Stimulated activated naive CD8-positive, alpha-beta T cell treated with anti-CD3 and anti-CD28 coated beads, Interleukin-15, Interleukin-2, amounts not matched to agents 100 ng/mL and 50 ng/mL, for 24 hours (primary cell): Measurements from ENCODE around the gene SGCG.
"Not testable (repeated sequence)": the region's sequence is repeated elsewhere in the genome, so short reads cannot be mapped to it uniquely, and the experiment has no call there.

Experiments
- H3K27ac Mint-ChIP-seq: one replicate; pipeline ENCODE4 v1.8.0; 2021; ENCODE audit warnings: mild to moderate bottlenecking, mixed read lengths
- H3K27me3 Mint-ChIP-seq: one replicate; pipeline ENCODE4 v1.8.0; 2021; ENCODE audit warnings: mixed read lengths
- H3K36me3 Mint-ChIP-seq: one replicate; pipeline ENCODE4 v1.8.0; 2021; ENCODE audit warnings: low read depth, mixed read lengths
- H3K4me1 Mint-ChIP-seq: one replicate; pipeline ENCODE4 v1.8.0; 2021; ENCODE audit warnings: low read depth, mixed read lengths
- H3K4me3 Mint-ChIP-seq: one replicate; pipeline ENCODE4 v1.8.0; 2021; ENCODE audit warnings: mild to moderate bottlenecking, mixed read lengths
- H3K9me3 Mint-ChIP-seq: one replicate; pipeline ENCODE4 v1.8.0; 2021; ENCODE audit warnings: mixed read lengths

SGCG gene

GRCh38 chr13:23273498-23273897, 92.7 kb downstream of the SGCG start:
- peaks cover 10% of the 10 kb centered on the region for H3K4me1 Mint-ChIP-seq
- no peak overlapping the region for H3K4me3 Mint-ChIP-seq
- no peak overlapping the region for H3K27ac Mint-ChIP-seq
- H3K9me3 Mint-ChIP-seq: no peaks in the 10 kb centered on the region
- no peaks in the 10 kb centered on the region for H3K36me3 Mint-ChIP-seq
- H3K27me3 Mint-ChIP-seq: peaks cover 4% of the 10 kb centered on the region

GRCh38 chr13:23279321-23279720, 98.5 kb downstream of the SGCG start:
- Mint-ChIP-seq H3K36me3 (no peaks in the 10 kb centered on the region), H3K4me3 (no peak overlapping the region), H3K27me3 (peaks cover 12% of the 10 kb centered on the region), H3K27ac (no peak overlapping the region), H3K9me3 (no peaks in the 10 kb centered on the region), H3K4me1 (no peaks in the 10 kb centered on the region)

GRCh38 chr13:23288564-23288963, 107.8 kb downstream of the SGCG start:
- Mint-ChIP-seq H3K4me1 (no peaks in the 10 kb centered on the region), H3K9me3 (no peaks in the 10 kb centered on the region), H3K27ac (no peak overlapping the region), H3K4me3 (no peak overlapping the region), H3K36me3 (no peaks in the 10 kb centered on the region), H3K27me3 (peaks cover 14% of the 10 kb centered on the region)

- peaks cover 13% of the 10 kb centered on the region for H3K27me3 Mint-ChIP-seq
- H3K4me1 Mint-ChIP-seq: no peaks in the 10 kb centered on the region
- H3K36me3 Mint-ChIP-seq: no peaks in the 10 kb centered on the region
- H3K4me3 Mint-ChIP-seq: no peak overlapping the region
- H3K9me3 Mint-ChIP-seq: no peaks in the 10 kb centered on the region
- H3K27ac Mint-ChIP-seq: no peak overlapping the region
Measured at GRCh38 chr13:23288995-23289394, 108.2 kb downstream of the SGCG start.

- H3K27ac Mint-ChIP-seq: no peak overlapping the region
- H3K27me3 Mint-ChIP-seq: peaks cover 9% of the 10 kb centered on the region
- H3K4me1 Mint-ChIP-seq: no peaks in the 10 kb centered on the region
- no peaks in the 10 kb centered on the region for H3K36me3 Mint-ChIP-seq
- H3K4me3 Mint-ChIP-seq: no peak overlapping the region
- no peaks in the 10 kb centered on the region for H3K9me3 Mint-ChIP-seq
Measured at GRCh38 chr13:23289917-23290357, 109.2 kb downstream of the SGCG start.

- Mint-ChIP-seq H3K36me3 (no peaks in the 10 kb centered on the region), H3K4me1 (no peaks in the 10 kb centered on the region), H3K9me3 (no peaks in the 10 kb centered on the region), H3K4me3 (no peak overlapping the region), H3K27ac (no peak overlapping the region), H3K27me3 (peaks cover 5% of the 10 kb centered on the region)
Measured at GRCh38 chr13:23292586-23292985, 111.8 kb downstream of the SGCG start.

- H3K4me1 Mint-ChIP-seq, H3K4me3 Mint-ChIP-seq, H3K9me3 Mint-ChIP-seq, H3K36me3 Mint-ChIP-seq, H3K27ac Mint-ChIP-seq: not testable (repeated sequence)
- H3K27me3 Mint-ChIP-seq: peaks cover 13% of the 10 kb centered on the region
Measured at GRCh38 chr13:23314837-23315236, 134.1 kb downstream of the SGCG start.

GRCh38 chr13:23319883-23320224, 139.1 kb downstream of the SGCG start:
- Mint-ChIP-seq H3K27me3 (peaks cover 7% of the 10 kb centered on the region), H3K9me3 (no peaks in the 10 kb centered on the region), H3K4me1 (peaks cover 33% of the 10 kb centered on the region), H3K36me3 (no peaks in the 10 kb centered on the region), H3K27ac (no peak overlapping the region), H3K4me3 (no peak overlapping the region)

- Mint-ChIP-seq H3K27ac (no peak overlapping the region), H3K36me3 (no peaks in the 10 kb centered on the region), H3K4me1 (peaks cover 33% of the 10 kb centered on the region), H3K4me3 (peak overlapping the region; percentile 63), H3K9me3 (no peaks in the 10 kb centered on the region), H3K27me3 (peaks cover 7% of the 10 kb centered on the region)
Measured at GRCh38 chr13:23320926-23321534, 140.3 kb downstream of the SGCG start.

GRCh38 chr13:23321535-23322241, 140.9 kb downstream of the SGCG start:
- Mint-ChIP-seq H3K27me3 (peaks cover 7% of the 10 kb centered on the region), H3K9me3 (no peaks in the 10 kb centered on the region), H3K27ac (no peak overlapping the region), H3K4me1 (peaks cover 33% of the 10 kb centered on the region), H3K4me3 (peak overlapping the region; percentile 63), H3K36me3 (no peaks in the 10 kb centered on the region)

- H3K36me3 Mint-ChIP-seq: no peaks in the 10 kb centered on the region
- no peaks in the 10 kb centered on the region for H3K9me3 Mint-ChIP-seq
- no peak overlapping the region for H3K27ac Mint-ChIP-seq
- H3K4me1 Mint-ChIP-seq: peaks cover 33% of the 10 kb centered on the region
- no peak overlapping the region for H3K4me3 Mint-ChIP-seq
- H3K27me3 Mint-ChIP-seq: peaks cover 7% of the 10 kb centered on the region
Measured at GRCh38 chr13:23322353-23323336, 141.9 kb downstream of the SGCG start.

GRCh38 chr13:23323946-23324709, 143.3 kb downstream of the SGCG start:
- no peak overlapping the region for H3K4me3 Mint-ChIP-seq
- H3K27ac Mint-ChIP-seq: no peak overlapping the region
- H3K9me3 Mint-ChIP-seq: no peaks in the 10 kb centered on the region
- H3K27me3 Mint-ChIP-seq: peaks cover 7% of the 10 kb centered on the region
- peaks cover 32% of the 10 kb centered on the region for H3K4me1 Mint-ChIP-seq
- H3K36me3 Mint-ChIP-seq: no peaks in the 10 kb centered on the region

GRCh38 chr13:23325191-23325590, 144.4 kb downstream of the SGCG start:
- Mint-ChIP-seq H3K36me3 (peaks cover 8% of the 10 kb centered on the region), H3K27me3 (peaks cover 7% of the 10 kb centered on the region), H3K9me3 (no peaks in the 10 kb centered on the region), H3K4me1 (peaks cover 25% of the 10 kb centered on the region), H3K27ac (no peak overlapping the region), H3K4me3 (no peak overlapping the region)

GRCh38 chr13:23330356-23330755, 149.6 kb downstream of the SGCG start:
- Mint-ChIP-seq H3K36me3 (peaks cover 56% of the 10 kb centered on the region), H3K27ac (no peak overlapping the region), H3K4me1 (no peaks in the 10 kb centered on the region), H3K4me3 (no peak overlapping the region), H3K9me3 (peaks cover 40% of the 10 kb centered on the region), H3K27me3 (no peaks in the 10 kb centered on the region)
